HG03139 (cell line): ENCODE data around the gene GFOD1.

Experiments used
- ATAC-seq: cut with Tn5 transposase; IDR thresholded peaks from one replicate; pipeline ENCODE4 v1.9.1; 2021; ENCODE audit not compliant: unreplicated experiment

GFOD1 gene

DNA sequence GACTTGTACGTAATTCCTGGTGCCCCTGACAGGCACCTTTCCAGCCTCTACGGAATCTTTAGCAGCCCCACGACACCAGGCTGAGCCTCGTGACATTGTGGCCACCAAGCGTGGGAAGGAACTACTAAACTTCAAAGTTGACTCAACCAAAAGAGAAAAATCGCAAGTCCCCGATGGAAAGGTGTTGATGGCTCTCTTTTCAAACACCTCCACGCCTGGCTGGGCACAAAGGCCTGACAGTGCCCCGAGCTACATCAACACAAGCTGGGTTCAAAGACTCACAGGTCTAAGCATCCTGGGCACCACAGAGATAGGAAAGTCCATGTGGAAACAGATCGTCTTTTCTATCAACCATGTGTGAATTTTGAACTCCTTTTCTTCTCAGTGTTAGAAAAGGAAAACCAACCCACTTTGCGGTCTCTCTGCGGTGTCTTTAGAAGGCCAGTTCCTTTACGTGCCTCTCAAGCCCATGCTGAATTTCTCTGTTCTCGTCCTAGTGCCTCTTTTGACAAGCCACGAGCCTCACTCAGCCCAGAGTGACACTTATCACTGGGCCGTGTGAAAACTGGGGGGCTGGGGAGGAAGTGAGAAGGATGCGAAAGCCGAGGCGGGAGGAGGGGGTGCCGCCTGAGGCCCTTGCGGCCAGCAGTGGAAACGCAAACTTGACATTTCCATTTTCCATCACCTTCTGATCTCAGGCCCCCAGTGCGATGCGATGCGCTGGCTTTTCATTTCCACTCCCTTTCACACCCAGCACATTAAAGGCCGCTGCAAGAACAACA lies 59.4 kb downstream of the GFOD1 start:
- peak; percentile 67 for ATAC-seq

DNA sequence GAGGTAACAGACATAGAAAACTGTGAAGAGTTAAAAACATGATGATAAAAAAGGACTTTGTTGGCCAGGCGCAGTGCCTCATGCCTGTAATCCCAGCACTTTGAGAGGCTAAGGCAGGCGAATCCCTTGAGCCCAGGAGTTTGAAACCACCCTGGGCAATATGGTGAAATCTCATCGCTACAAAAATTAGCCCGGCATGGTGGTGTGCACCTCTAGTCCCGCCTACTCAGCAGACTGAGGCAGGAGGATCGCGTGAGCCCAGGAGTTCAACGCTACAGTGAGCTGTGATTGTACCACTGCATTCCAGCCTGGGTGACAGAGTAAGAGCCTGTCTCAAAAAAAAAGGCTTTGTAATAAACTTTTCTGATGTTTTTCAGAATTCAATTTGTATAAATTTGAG lies 60.1 kb downstream of the GFOD1 start:
- ATAC-seq, result no peak

DNA sequence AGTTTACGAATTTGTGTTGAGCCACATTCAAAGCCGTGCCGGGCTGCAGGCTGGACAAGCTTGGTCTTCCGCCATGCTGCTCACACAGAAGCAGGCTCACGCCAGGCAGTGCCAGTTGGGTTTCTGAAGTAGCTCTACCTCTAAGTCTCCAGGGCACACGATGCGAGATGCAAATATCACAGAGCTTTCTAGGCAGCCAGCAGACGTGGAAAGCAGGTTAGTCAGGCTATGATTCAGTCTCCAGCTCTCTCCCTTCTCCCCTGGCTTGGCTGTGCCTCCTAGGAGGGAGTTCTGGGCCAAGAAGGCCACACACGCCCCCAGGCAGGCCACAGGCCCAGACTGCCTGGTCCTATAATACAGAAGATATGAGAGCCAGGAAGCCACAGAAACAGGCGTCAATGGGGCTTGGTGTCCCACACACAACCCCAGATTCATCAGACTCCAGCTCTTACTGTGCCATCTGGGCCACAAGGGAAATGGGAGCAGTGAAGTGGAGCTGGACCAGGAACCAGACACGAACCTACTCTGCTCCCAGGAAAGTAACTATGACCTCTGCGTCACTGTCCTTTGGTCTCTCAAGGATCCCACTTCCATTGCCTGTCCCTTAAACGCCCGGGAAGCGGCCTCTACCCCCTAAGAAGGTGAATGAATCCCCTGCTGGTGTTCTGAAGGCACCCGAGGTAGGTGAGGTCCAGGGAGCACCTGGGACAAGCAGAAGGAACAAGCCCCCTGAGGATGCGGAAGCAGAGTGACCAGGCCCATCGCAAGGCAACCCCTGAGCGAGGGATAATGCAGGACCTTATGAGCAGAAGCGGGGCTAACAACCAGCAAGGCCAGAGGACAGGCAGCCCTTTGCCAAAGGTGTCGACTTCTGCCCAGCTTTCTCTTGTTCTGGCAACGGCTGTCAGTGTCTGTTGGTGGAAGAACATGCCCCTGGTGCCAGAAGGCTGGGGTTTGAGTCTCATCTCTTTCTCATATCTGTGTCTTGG lies 61.2 kb downstream of the GFOD1 start:
- ATAC-seq, result no peak

DNA sequence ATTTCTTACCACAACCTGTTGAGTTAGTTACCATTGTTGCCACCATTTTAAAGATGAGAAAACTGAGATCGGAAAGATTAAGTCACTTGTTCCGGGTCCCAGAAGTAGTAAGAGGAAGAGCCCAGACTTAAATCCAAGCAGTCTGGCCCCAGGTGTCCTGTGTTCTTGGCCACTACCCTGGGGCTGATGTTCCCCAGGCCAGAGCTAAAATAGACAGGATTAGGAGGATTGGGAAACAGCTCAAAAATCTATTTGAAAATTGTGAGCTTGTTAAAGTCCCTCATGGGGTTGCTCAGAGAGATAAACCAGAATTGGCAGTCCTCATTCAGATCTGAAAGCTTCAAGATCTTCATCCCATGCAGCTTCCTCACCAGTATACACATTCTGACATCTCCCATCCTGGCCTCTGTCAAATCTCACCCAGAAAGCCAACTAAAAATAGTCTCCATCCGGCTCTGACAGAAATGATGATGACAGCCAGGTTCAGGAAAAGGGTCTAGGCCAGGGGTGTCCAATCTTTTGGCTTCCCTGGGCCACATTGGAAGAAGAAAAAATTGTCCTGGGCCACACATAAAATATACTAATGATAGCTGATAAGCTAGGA lies 62.0 kb downstream of the GFOD1 start:
- ATAC-seq, result no peak

DNA sequence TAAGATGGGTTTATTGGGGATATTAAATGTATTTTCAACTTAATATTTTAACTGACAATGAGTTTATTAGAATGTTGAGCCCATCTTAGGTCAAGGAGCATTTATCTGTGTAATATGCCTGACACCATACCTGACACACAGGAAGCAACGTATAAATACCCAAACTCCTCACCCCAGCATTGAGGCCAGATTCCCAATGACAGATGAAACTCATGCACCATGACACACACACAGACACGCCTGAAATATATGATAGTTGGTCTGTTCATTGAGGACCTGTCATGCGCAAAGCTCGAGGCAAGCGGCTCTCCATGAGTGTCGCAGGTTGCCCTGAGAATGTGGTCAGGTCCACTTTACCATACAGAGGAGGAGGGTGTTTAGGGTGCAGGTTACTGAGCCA lies 64.1 kb downstream of the GFOD1 start:
- ATAC-seq, result no peak

DNA sequence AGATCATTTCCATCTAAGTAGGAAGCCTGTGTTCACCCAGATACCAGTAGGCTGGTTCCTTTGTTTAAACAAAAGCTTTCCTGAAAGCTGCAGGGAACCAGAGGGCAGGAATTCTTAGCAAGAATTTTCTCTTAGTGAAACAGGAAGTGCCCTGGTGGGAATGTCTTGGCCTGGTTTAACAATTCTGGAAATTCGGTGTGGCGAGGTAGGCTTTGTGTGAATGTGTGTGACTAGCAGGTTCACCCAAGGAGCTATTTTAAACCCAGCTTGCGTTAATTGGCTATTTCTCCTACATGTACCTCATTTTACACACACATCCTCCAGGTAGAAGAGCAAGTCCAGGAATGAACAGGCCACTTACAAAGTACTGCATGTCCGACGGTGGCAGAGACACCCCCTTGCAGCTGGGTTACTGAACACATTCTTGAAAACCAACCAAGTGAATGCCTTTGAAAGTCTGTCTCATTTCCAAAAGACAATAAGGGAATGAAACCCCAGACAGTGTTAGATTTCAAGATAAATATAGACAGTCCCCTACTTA lies 64.6 kb downstream of the GFOD1 start:
- ATAC-seq, result no peak

DNA sequence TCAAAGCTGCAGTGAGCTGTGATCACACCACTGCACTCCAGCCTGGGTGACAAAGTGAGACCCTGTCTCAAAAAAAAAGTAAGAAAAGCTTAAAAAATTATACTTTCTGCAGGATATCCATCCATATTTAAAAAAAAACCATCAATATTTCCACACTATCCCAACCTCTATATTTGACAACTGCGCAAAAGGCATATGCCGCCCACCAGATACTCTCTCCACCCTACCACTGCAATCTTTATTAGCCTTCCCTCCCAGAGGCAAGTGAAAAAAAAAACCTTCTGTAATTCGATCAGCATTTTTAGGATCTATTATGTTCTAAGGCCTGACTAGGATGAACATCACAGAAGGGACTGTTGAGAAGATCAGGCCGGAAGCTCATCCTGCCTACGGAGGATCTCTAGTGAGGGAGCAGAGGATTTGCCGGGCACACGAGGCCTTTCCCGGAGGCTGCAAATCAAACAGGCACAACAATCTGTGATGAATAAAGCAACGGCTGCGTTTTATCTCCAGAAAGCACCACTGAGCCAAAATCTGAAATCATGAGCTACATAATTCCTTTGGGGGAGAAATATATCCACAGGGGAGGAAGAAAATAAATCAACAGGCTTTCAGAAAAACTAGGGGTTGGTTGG lies 65.9 kb downstream of the GFOD1 start:
- no peak for ATAC-seq

DNA sequence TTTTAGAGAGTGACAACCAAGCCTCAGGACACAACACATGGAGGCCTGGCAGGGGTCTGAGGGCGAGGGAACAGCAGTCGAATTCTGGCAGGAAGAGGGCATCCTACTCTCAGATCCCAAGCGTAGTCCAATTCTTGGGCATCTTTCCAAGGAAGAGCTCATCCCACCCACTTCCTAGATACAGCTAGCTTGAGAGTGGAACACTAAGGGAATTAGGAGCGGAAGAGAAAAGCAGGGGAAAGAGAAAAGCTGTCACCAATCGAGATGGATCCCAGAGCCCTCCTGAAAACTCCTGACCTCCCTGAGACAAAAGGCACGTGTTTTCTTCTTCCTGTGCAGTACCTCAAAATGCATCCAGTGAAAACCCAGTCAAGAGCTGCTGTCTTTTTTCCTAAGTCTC lies 67.1 kb downstream of the GFOD1 start:
- no peak for ATAC-seq

DNA sequence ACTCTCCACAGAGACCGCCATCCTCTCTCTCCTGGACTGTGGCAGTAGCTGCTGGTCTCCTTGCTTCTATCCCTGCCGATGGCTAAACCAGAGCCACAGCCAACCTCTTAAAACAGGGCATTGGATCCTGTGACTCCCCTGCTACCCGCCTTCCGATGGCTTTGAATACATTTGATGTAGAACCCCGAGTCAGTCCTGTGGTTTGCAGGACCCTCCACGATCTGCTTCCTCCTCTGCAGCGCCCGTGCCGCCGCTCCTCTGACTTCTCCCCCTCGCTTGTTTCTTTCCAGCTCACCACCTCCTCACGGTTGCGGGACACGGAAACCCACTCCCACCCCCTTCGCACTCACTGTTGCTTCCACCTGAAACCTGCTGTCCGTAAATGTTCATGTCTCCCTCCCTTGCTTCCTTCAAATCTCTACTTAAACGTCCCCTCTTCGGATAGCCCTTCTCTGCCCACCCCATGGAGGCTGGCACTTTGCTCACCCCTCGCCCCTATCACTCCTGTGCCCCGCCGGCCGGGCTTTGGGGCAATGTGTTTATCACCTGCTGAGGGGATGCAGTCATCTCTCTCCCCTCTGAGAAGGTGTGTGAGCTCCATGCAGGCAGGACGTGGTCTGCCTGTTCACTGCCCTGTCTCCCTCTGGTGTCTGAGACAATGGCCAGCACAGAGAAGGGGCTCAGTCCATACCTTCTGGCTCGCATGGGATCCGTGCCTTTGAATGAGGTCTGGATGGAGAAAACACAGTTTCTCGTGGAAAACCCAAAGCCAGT lies 67.8 kb downstream of the GFOD1 start:
- no peak for ATAC-seq

DNA sequence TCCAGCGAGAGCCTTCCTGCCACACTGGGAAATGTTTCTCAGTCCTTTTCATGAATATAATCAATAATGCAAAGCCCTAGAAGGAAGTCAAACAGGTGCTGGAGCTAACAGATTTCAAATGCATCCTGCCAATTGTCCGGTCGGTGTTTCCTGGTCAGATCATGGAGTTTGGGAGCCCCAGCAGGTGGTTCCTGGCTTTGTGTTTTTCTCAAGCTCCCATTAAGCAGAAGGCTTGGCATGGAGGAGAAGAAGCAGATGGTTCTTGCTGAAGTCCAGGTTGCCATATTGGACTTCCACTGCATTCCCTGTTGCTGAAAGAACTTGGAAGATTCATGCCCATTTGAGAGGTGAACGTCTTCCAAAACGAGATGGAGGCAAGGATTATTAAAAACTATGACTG lies 68.6 kb downstream of the GFOD1 start:
- no peak for ATAC-seq

DNA sequence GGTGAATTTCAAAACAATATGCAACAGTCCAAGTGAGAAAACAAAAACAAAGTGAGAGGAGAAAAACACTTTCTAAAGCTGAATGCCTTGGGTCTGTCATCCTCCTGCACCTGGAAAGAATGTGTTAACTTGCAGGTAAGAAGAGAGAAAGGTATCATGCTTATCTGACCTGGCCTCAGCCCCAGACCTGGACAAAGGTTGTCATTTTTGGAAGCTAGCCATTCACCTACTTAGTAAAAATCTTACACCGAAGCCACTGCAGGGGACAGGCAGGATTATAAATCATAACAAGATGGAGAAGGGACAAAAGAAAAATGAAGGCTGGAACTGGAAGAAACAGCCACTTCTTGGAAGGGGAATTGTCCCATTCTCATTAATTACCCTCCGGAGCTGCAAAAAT lies 69.4 kb downstream of the GFOD1 start:
- ATAC-seq, result no peak

DNA sequence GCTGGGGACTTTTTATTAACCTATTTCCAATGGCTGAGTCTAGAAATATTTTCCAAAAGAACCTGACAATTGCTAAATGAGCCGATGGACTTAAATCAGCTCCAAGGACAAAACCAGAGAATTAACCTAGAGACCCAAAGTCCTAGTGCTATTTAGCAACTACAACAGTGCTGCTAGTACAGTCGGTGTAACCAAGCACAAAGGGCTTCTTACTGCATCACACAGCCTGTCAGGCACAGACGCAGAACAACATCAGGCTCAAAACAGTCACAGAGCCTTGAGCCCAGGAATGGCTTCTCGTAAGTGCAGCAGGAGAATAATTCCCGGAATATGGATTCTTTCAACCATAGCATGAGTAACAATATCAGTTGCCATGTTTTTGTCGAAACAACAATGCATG lies 70.0 kb downstream of the GFOD1 start:
- ATAC-seq, result no peak

DNA sequence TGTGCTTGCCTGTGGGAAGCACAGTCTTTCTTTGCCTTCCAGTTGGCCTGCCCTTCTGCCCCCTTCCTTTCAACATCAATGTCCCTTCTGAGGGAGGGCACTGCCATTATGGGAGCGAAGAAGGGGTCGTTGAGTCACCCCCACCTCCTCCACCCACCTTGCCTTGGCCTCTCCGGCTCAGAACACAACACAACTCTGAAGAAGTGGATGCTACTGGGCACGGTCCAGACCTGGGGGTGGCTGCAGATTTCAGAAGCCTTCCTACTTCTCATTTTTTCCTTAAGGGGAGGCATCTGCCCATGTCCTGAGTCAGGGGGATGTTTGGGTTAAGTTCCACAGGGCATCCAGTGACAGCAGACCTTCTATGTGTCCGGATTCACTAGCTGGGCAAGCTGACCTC lies 72.1 kb downstream of the GFOD1 start:
- ATAC-seq, result no peak

DNA sequence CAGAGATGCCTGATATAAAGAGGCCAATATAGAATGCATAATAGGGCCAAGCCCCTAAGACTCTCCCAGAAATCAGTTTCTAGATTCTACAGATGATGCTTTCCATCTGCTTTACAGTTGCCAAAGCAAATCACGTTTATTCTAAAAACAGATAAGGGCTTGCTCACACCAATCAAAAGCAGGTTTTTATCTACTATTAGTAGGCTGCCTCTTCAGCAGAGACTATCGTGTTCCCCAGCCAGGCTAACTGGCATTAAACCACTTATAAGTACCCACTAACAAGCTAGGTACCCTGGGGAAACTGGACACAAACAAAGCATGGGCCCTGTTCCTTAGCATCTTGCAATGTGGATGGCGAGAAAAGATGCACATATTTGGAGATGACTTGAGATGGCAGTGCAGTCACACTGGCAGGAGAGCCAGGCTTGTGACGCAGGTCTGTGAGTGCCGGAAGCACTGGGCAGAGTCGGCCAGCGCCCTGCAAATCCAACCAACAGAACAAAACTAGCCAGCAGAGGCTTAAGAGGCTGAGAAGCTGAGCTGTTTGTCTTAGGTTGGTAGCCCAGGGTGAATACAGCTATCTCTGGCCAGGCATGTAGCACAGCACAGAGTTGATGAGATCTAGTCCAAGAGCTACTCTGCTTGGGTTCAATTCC lies 73.4 kb downstream of the GFOD1 start:
- no peak for ATAC-seq

DNA sequence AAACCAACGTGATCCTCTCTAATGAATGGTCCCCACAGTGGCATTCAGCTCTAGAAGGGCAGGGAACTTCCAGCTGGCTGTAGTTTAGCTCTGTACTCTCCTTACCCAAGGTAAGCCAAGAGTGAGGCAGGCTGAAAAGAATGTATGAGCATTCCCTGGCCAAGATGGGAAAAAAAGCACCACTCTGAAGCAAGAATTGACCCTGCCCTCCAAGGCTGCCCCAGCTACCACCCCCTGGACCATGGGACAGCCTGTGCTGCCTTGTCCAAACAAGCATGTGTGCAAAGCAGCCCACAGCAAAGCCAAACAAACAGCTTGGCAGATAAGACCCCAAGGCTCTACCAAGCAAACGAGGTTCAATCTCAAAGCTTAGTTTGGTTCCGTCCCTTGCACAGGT lies 73.9 kb downstream of the GFOD1 start:
- no peak for ATAC-seq

DNA sequence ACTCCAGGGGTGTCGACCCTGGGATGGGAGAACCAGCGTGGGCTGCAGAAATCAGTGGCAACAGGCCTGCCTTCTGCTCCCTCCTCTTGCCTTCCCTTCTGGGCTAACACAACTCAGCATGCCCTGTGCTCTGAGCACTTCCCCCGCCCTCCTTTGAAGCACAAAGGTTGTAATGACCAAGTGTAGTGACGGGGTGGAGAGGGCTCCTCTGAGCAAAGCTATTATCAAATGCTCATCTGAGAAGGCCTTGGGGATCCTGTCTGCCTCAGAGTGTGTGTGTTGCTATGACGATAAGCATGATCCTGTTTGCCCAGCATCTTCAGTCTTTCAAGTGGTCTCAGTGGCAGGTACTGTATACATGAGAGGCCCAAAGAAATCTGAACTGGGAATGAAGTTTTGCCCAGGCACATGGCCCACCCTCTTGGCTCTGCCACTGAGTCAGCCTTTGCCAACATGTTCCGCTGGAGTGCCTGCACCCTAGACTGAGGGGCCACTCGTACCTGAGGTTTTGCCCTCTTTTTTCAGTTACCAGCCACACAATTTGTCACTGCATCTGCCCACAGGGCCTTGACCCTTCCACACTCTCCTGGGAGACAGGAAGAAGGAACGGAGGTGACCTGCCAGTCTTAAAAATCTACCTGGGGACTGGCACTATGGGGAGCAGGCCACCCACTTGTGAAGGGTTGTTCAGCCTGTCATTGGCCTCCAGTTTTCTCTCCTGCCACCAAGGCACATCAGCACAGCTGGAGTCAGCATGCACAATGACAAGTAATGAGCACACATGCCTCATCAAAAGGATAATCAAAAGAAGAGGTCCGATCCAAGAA lies 74.5 kb downstream of the GFOD1 start:
- no peak for ATAC-seq

DNA sequence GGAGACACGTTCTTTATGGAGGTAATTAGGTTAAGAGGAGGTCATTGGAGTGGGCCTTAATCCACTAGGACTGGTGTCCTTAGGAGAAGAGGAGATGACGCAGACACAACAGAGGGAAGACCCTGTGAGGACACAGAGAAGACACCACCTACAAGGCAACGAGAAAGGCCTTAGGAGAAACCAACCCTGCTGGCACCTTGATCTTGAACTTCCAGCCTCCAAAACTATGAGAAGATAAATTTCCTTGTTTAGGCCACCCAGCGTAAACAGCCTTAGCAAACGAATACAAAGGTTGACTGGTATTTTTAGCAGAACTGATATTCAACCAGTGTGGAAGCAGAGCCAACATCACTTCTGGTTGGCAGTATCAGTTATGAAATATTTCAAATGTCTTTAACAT lies 75.2 kb downstream of the GFOD1 start:
- ATAC-seq, result no peak

DNA sequence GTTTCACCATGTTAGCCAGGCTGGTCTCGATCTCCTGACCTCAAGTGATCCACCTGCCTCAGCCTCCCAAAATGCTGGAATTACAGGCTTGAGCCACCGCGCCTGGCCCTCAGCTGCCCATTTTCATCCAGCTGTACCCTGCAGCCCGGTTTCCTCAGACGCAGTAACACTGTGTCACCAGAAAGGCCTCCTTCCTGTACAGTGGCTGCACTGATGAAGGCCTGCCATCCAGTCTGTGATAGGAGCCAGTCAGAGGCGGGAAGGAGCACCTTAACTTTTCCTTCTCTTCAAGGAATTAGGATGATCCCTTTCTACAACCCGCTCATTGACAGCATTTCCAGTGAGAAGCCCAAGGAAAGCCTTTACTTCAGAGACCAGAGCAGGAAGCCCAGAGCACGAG lies 75.9 kb downstream of the GFOD1 start:
- no peak for ATAC-seq

DNA sequence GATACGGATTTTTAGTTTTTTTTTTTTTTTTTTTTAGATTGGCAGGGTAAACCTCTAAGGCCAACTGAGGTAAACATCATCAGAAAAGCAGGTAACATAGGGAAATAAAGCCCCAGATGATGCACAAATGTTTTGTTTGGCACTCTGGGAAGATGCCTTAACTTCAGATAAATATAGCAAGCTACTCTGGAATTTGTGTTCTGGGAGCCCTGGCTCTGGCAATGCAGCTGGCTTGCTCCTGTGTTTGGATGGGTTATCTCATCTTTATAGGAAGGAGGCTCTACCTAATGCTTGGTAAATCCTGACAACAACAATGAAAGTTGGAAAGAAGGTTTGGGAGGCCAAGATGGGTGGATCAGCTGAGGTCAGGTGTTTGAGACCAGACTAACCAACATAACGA lies 77.4 kb downstream of the GFOD1 start:
- no peak for ATAC-seq
